ENCODE results near the gene SIAH2.

GRCh38 chr3:150751781-150752263, 11.1 kb downstream of the SIAH2 start:
- TF ChIP-seq POU2F2 (IDR thresholded peaks at IDR 0.05; ENCODE audit: low read depth, low read length) = no peak
- TF ChIP-seq TAF1 (IDR thresholded peaks at IDR 0.05; ENCODE audit: low read depth, low read length) = no peak
- TF ChIP-seq POLR2A (IDR thresholded peaks at IDR 0.05; ENCODE audit: low read depth, low read length) = no peak
- TF ChIP-seq POLR2AphosphoS5 (IDR thresholded peaks at IDR 0.05; ENCODE audit: low read depth, low read length) = no peak
- no peak for TF ChIP-seq SPI1 (IDR thresholded peaks at IDR 0.05; ENCODE audit: low read depth, low read length)
